Measurements from ENCODE around the gene DDB1. TPM values are rescaled to one million over a fixed set of nuclear protein-coding genes. Genes with fewer than 3 reads are reported as not detected.

The DDB1 gene
- total RNA-seq, 1 donor from 2014 or later: 128 TPM

- Histone ChIP-seq H3K9me3 (replicated peaks) (no peaks in the 10 kb centered on the region), H3K27me3 (ENCODE audit: low read depth) (no peaks in the 10 kb centered on the region), H3K27ac (replicated peaks) (no peak overlapping the region), H3K4me1 (peaks cover 43% of the 10 kb centered on the region), H3K36me3 (peaks cover 9% of the 10 kb centered on the region), H3K4me3 (no peak overlapping the region)
- DNase-seq: no peak
- no peak for TF ChIP-seq CTCF (IDR thresholded peaks at IDR 0.05; ENCODE audit: borderline replicate concordance)
- intact Hi-C loops (cut with micrococcal nuclease): no loop called here
Observed at GRCh38 chr11:61358566-61358965, 25.7 kb upstream of the DDB1 start.

GRCh38 chr11:61357894-61358239 is 25.0 kb upstream of the DDB1 start:
- Histone ChIP-seq H3K27ac (replicated peaks) (no peak overlapping the region), H3K36me3 (peaks cover 16% of the 10 kb centered on the region), H3K4me1 (peaks cover 36% of the 10 kb centered on the region), H3K4me3 (no peak overlapping the region), H3K9me3 (replicated peaks) (no peaks in the 10 kb centered on the region), H3K27me3 (ENCODE audit: low read depth) (no peaks in the 10 kb centered on the region)
- intact Hi-C loops (cut with micrococcal nuclease): no loop called here
- no peak for TF ChIP-seq CTCF (IDR thresholded peaks at IDR 0.05; ENCODE audit: borderline replicate concordance)
- DNase-seq: no peak

- no peak for DNase-seq
- H3K27ac ChIP-seq (replicated peaks): no peak overlapping the region
- intact Hi-C loops (cut with micrococcal nuclease): no loop called here
- no peaks in the 10 kb centered on the region for H3K9me3 ChIP-seq (replicated peaks)
- H3K36me3 ChIP-seq: peaks cover 21% of the 10 kb centered on the region
- no peaks in the 10 kb centered on the region for H3K27me3 ChIP-seq (ENCODE audit: low read depth)
- no peak for TF ChIP-seq CTCF (IDR thresholded peaks at IDR 0.05; ENCODE audit: borderline replicate concordance)
- H3K4me3 ChIP-seq: no peak overlapping the region
- peaks cover 31% of the 10 kb centered on the region for H3K4me1 ChIP-seq
Observed at GRCh38 chr11:61357233-61357893, 24.5 kb upstream of the DDB1 start.

GRCh38 chr11:61356706-61357105 is 23.8 kb upstream of the DDB1 start:
- Histone ChIP-seq H3K36me3 (peaks cover 27% of the 10 kb centered on the region), H3K4me3 (no peak overlapping the region), H3K9me3 (replicated peaks) (no peaks in the 10 kb centered on the region), H3K4me1 (peaks cover 26% of the 10 kb centered on the region), H3K27ac (replicated peaks) (no peak overlapping the region), H3K27me3 (ENCODE audit: low read depth) (no peaks in the 10 kb centered on the region)
- intact Hi-C loops (cut with micrococcal nuclease): no loop called here
- no peak for DNase-seq
- TF ChIP-seq CTCF (IDR thresholded peaks at IDR 0.05; ENCODE audit: borderline replicate concordance): no peak

- intact Hi-C loops (cut with micrococcal nuclease): no loop called here
- DNase-seq: no peak
- TF ChIP-seq CTCF (IDR thresholded peaks at IDR 0.05; ENCODE audit: borderline replicate concordance): no peak
- Histone ChIP-seq H3K27me3 (ENCODE audit: low read depth) (no peaks in the 10 kb centered on the region), H3K9me3 (replicated peaks) (no peaks in the 10 kb centered on the region), H3K4me1 (peaks cover 1% of the 10 kb centered on the region), H3K36me3 (peaks cover 48% of the 10 kb centered on the region), H3K27ac (replicated peaks) (no peak overlapping the region), H3K4me3 (no peak overlapping the region)
Observed at GRCh38 chr11:61354208-61354607, 21.3 kb upstream of the DDB1 start.

Data from left ventricle myocardium inferior (tissue), 1 donor.